GM18867 (cell line): ENCODE results near the gene MAP7D1.
"Not testable (repeated sequence)": the region's sequence is repeated elsewhere in the genome, so short reads cannot be mapped to it uniquely, and the experiment has no call there.

ENCODE experiments used
- ATAC-seq: cut with Tn5 transposase; IDR thresholded peaks from one replicate; pipeline ENCODE4 v1.9.1; 2021; ENCODE audit warnings: mild to moderate bottlenecking, moderate library complexity; ENCODE audit not compliant: unreplicated experiment

Gene MAP7D1

GRCh38 chr1:36151134-36151844 is 4.7 kb upstream of the MAP7D1 start:
- no peak for ATAC-seq

- no peak for ATAC-seq
Observed at GRCh38 chr1:36151845-36152203, 4.1 kb upstream of the MAP7D1 start.

- no peak for ATAC-seq
Observed at GRCh38 chr1:36153476-36153875, 2.5 kb upstream of the MAP7D1 start.

- ATAC-seq, result no peak
Observed at GRCh38 chr1:36154335-36154734, 1.6 kb upstream of the MAP7D1 start.

DNA sequence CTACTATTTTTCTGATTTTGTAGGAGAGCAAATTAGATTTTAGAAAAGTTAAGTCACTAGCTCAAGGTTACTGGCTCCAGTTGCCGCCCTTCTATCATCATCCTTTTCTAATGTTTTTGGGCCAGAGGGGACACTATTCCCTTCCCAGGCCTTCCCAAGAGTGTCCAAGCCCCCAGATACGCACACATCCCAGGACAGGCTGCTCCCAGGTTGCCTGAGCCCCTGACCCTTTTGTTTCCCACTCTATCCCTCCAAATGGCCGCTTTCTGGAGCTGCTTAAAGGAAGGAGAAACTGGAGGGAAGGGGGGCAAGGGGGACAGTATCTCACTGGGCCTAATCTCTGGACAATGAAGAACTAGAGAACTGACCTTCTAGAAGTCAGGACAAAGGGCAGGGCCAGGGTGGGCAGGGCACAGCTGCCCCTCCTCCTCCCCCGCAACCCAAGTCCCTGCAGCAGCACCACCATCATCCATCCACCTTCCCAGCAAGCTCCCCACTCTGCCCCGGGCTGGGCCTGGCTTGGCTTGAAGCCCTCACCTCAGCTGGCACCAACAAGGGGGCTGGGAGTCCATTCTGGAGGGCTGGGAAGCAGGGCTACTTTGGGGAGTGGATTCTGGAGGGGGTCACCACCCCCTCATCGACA is 1.1 kb upstream of the MAP7D1 start:
- ATAC-seq, result no peak

- ATAC-seq, result no peak
Observed at GRCh38 chr1:36156329-36157114, 562 bp downstream of the MAP7D1 start.

DNA sequence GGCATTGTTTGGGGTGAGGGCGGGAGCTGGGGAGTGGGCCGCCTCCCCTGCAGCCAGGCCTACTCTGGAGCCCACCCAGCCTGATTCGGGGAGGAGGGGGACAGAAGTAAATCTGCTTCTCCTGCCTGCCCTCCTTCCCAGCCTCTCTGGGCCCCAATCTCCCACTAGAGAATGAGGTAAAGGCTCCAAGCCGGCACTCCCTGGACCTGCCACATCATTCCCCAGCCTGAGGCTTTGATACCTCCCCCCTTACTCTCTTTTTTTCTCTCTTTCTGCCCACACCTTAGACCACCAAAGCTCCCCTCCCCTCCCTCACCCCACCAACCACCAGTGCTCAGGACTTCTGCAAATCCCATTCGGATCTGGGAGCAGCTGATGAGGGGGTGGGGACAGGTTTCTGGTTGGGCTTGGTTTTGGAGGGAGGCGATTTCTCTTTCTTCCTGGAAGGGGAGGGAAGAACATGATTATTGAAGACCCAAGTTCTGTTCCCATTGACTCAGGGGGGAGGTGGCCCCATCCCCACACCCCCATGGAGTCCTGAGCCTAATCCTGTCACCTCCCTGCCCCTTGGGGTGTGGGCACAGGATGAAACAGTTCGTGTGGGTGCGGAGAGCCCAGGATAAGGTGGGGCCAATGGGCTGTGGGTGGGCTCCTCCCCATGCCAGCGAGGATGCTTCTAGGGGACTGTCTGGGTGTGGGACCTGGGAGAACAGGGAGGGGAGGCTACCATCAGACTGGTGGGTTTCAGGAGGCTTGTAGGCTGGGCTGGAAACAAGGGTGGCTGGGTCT is 1.3 kb downstream of the MAP7D1 start:
- no peak for ATAC-seq

GRCh38 chr1:36157973-36158826 is 2.2 kb downstream of the MAP7D1 start:
- no peak for ATAC-seq

GRCh38 chr1:36158827-36159252 is 2.9 kb downstream of the MAP7D1 start:
- ATAC-seq, result not testable (repeated sequence)

- no peak for ATAC-seq
Observed at GRCh38 chr1:36159614-36160387, 3.8 kb downstream of the MAP7D1 start.

DNA sequence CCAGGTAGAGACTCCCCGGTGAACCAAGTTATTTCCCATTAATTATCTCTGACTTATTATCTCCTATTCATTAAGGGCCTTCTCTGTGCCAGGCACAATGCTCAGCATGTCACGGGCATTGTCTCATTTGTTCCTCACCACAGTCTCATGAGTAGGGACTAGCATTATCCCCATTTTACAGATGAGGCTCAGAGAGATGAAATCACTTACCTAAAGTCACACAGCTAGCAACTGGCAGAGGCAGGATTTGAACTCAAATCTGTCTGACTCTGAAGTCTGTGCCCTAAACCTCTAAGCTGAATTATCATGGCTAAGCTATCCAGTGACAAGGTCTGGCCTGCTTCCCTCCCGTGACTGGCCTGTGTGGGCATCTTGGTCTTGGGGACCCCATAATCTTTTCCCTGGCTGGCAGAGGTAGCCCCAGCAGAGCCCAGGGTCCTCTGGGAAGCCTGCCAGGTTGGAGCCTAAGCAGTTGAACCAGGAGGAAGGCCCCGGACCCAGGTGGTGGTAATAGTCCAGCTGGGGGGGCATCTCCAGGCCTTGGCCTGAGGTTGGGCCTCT is 4.5 kb downstream of the MAP7D1 start:
- no peak for ATAC-seq

DNA sequence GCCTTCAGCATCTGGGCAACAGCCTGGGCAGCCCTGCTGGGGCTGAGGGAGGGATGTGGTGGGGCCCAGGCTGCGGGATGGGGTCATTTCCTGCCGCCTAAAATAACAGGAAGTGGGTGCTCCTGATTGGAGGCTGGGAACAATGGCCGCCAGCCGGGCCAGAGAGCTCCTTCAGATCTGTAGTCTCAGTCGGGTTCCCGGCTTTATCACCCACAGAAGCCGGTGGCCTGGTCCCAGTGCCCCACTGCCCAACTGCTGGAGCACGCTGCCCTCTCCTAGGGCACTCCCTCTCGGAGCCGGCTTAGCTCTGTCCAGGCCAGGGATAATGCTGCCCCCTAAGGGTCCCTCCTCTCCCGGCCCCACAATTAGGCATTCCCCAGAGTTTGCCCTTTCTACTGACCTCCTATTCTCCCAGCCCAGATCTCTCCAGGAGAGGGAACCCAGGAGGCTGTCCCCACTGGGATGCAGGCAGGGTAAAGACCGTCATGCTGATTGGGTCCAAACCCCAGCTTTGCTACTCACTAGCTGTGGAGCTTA is 5.1 kb downstream of the MAP7D1 start:
- ATAC-seq, result no peak

DNA sequence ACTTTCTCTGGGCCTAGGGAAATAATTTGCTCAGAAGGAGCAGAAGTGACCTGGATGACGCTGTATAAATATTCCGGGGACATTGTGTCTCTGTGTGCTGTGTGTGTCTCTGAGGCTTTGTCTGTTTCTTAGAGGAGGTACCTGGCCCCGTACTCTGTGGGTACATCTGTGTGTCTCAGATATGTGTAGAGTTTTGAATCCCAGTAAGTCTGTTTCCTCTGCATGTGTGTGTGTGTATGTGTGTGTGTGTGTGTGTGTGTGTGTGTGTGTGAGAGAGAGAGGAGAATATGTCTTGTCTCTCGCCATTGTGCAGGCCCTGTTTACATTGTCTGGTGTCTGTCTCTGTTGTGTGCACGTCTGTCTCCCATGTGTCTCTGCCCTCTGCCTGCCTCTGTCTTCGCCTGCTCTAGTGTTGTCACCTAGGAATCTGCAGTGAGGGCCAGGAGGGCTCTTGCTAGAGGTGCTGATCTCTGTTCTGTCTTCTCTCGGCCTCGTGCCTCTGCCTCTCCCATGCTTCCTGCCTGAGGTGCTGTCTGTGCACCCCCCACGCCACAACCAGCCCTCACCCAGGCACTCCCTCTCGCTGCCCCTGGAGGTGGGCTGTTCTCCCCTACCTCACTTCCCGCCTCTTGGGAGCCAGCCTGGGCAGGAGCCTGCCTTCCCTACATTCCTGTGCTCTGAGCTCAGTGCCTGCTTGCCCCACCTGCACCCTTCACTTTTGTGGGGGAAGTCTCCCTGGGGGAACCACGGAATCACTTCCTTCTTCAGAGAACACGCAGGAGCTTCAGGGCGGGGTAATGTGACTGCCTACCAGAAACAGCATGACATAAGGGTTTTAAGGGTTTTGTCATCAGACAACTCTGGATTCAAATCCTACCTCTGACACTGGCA is 5.9 kb downstream of the MAP7D1 start:
- no peak for ATAC-seq

GRCh38 chr1:36162680-36163239 is 6.8 kb downstream of the MAP7D1 start:
- ATAC-seq, result no peak

DNA sequence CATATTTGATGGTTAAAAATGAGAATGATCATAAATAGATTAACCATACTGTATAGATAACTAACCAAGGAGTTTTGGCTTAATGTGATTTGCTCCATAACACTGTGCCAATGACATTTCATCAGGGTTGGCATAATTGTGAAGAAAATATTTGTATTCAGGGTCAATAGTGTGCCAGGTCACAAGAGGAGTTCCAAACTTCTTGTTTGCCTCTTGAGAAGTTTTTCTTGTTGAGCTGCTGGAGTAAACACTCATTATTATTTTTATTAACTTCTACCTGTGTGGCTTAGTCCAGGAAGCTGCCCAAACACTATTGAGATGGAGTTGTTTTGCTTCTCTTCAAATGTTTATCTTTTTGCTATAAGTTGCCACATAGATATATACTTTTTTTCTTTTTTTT is 7.5 kb downstream of the MAP7D1 start:
- no peak for ATAC-seq

GRCh38 chr1:36164361-36164760 is 8.4 kb downstream of the MAP7D1 start:
- no peak for ATAC-seq

DNA sequence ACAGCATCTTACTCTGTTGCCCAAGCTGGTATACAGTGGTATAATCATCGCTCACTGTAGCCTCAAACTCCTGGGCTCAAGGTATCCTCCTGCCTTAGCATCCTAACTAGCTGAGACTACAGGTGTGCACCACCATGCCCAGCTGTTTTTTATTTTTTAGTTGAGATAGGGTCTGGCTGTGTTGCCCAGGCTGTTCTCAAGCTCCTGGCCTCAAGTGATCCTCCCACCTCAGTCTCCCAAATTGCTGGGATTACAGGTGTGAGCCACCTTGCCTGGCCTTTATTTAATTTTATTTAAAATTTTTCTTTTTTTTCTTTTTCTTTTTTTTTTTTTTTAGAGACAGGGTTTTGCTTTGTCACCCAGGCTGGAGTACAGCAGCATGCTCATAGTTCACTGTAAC is 9.2 kb downstream of the MAP7D1 start:
- ATAC-seq, result no peak

GRCh38 chr1:36166136-36166535 is 10.2 kb downstream of the MAP7D1 start:
- ATAC-seq, result no peak
